GM18907 (cell line): ENCODE measurements around the gene CFAP97D2.
"Not testable (repeated sequence)": the region's sequence is repeated elsewhere in the genome, so short reads cannot be mapped to it uniquely, and the experiment has no call there.

Experiments
- ATAC-seq: cut with Tn5 transposase; IDR thresholded peaks from one replicate; pipeline ENCODE4 v1.9.1; 2021; ENCODE audit warnings: mild to moderate bottlenecking, moderate library complexity; ENCODE audit not compliant: unreplicated experiment

The CFAP97D2 gene

GRCh38 chr13:114143806-114144605 is 35.1 kb upstream of the CFAP97D2 start:
- peak; percentile 30 for ATAC-seq

- no peak for ATAC-seq
Measured at GRCh38 chr13:114144606-114145244, 34.3 kb upstream of the CFAP97D2 start.

DNA sequence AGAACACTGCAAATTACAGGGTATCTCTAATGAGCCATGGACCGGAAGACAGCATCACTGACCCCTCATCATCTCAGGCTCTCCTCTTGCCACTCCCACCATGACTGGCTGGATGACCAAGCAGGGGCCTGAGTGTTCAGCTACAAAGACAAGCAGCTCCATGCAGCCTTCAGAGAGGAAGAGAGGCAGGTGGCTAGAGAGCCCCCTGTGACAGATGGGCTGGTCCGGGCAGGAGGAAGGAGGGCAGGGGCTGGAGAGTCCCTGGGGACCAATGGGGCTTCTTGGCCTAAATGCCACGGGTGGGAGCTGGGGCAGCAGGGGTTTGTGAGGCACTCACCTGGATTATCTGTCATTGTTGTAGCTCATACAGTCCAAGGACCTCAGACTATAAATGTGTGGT is 33.8 kb upstream of the CFAP97D2 start:
- no peak for ATAC-seq

DNA sequence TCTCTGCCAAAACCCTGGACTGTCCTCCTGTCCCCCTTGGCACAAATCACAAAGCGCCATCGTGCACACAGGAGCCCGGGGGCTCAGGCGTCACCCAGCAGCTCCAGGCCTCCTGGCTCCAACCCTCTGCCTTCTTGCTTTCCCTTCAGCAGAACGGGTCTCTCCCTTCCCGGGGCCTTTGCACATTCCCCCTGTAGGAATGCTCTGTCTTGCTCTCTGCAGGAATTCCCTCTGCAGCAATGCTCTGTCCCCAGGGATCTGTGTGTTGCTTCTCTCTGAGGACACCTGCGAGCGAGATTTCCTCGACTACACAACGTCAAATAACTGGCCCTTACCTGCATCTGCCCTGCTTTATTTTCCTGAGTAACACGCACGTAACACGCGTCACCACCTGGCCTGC is 33.3 kb upstream of the CFAP97D2 start:
- ATAC-seq: no peak

GRCh38 chr13:114146173-114146572 is 32.9 kb upstream of the CFAP97D2 start:
- ATAC-seq: no peak

DNA sequence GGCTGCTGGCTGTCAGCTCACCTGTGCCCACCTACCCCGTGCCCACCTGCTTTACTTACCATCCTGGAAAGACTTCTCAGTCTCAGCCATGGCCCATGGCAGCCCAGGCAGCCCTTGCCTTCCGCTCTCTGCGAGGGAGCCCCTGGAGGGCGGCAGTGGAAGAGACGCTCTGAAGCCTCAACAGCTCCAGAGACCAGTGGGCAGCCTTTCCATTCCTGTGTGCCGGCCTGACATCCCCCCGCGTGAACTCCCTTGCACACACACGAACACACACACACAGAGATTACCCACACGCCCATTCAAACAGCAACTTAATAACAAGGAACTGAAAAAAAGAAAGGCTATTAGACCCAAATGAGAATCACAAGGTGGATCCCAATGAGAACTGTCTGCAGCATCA is 32.4 kb upstream of the CFAP97D2 start:
- ATAC-seq: no peak

- peak; percentile 52 for ATAC-seq
Measured at GRCh38 chr13:114147803-114148520, 31.1 kb upstream of the CFAP97D2 start.

DNA sequence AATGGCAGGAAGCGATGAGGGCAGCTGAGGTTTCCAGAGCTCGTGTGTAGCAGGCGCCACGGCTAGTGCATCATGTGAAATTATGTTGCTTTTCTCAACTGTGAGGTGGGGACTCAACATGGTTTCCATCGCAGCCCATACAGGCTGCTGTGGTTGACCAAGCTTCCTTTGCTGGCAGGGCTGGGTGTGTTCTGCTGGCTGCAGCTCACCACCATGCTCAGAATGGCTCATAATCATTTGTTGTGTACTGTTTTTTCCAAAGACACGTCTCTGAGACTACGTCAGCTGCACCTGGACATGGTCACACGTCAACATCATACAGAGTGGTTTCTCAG is 30.6 kb upstream of the CFAP97D2 start:
- ATAC-seq: peak; percentile 93

DNA sequence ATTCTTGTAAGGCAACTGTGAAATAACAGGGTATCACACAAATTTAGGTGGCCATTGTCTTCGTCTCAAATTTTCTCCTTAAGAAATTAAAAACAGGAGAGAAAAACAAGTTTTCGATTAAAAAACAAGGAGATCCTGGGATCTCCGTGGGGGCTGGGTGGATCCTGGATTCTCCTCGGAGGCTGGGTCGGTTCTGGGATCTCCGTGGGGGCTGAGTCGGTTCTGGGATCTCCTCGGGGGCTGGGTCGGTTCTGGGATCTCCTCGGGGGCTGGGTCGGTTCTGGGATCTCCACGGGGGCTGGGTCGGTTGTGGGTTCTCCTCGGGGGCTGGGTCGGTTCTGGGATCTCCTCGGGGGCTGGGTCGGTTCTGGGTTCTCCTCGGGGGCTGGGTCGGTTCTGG is 30.2 kb upstream of the CFAP97D2 start:
- not testable (repeated sequence) for ATAC-seq

DNA sequence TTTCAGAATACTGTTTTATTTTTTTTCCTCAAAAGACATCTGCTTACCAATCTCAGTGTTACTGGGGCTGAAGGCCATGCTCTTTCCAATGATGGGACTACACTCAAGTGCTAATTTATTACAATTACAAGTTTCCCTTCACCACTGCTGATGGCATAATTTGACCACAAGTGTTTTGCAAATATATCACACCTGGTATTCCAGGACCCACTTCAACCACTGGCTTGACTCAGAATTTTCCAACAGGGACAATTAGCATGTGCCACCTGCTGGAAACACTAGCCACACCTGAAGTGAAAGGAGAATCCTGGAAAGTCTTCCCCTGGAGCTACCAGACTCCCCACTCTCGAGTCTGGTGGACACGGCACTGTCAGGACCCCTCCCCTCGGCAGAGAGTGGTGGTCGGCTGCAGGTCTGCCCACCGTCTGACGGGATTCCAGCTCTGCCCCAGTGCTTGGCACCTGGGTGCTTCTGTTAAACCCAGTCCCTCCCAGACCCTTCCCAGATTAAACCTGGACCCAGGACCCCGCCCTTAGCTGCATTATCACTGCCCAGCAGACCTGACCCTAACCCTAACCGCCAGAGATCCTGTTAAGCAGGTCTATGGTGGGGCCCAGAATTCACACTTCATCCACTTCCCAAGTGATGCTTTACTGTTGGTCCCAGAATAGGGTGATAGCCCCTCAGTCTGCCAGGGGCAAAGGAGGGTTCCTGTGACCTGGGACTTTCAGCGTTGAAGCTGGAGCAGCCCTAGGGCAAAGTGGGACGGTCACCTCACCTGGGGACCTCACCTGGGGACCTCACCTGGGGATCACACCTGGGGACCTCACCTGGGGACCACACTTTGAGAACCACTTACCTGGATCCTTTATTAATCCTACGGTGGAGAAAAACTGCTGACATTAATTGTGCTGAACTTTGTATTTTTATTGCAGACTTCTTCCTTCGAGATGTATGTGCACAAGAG is 29.0 kb upstream of the CFAP97D2 start:
- ATAC-seq: no peak

- ATAC-seq: no peak
Measured at GRCh38 chr13:114151031-114151430, 28.0 kb upstream of the CFAP97D2 start.

DNA sequence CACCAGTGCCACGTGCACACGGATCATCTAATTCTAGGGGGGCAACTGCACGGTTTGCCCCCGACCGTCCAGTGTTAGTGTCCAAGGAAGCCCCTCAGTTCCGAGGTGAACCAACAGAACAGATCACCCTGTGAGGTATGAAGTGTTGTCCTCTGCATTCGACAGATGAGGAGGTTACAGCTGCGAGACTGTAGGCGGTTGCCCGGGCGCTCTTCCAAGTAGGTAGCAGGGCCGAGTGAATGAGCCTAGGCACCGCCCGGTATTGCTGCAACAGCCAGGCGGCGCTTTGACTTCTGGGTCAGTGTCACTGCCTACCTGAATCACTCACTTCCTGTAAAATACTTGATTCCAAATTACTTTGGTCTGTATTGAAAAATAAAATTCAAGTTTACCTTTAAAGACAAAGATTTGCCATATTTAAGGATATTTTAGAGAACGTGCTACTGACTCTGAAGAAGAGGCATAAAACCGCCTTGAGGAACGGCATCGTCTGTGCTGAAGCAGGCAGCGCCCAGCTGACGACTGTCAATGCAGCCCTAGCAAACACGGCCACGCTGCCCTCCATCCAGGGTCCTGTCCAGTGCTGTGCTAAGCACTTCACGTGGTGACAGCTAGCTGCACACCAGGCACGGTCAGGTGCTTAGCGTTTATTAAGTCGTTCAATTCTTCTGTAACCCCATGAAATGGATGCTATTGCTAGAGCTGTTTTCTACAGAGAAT is 27.3 kb upstream of the CFAP97D2 start:
- ATAC-seq: no peak

DNA sequence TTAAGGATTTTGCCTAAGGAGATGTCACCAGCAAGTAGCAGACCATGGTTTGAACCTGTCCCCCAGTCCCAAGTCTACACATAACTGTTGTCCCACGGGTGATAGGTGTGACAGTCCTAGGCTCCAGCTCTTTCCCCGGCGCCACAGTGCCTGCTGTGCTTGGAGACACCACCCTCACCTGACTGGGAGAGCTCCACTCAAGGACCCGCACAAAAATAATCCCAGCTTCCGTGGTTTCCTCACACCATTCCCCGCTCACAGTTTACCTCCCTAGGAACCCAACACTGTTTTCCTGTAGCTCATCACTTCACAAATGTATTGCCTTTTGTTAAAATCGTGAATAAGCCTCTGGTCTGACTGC is 26.8 kb upstream of the CFAP97D2 start:
- no peak for ATAC-seq

DNA sequence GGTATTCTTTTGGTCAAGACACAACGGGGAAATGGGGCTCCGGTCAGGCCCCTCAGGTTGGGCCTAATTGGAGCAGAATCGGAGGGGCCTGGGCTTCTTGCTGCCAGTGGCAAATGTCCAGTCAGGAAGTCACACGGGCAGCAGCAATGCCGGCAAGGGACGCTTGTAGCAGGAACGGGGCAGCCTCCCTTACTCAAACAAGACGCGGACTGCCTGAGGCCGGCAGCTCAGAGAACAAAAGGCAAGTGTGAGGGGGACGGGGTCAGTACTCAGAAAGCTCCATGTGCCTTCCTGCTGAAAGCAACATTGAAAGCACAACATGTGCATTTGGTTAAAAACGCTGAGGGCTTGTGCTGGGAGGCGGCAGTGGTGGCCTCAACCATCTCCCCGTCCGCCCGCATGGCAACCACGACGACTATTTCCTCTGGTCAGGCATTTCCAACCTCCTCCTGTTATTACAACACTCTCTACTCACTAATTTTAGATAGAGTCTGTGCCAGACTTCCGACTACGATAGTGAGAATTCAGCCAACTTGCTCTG is 26.2 kb upstream of the CFAP97D2 start:
- no peak for ATAC-seq

- ATAC-seq: no peak
Measured at GRCh38 chr13:114153485-114154080, 25.5 kb upstream of the CFAP97D2 start.

DNA sequence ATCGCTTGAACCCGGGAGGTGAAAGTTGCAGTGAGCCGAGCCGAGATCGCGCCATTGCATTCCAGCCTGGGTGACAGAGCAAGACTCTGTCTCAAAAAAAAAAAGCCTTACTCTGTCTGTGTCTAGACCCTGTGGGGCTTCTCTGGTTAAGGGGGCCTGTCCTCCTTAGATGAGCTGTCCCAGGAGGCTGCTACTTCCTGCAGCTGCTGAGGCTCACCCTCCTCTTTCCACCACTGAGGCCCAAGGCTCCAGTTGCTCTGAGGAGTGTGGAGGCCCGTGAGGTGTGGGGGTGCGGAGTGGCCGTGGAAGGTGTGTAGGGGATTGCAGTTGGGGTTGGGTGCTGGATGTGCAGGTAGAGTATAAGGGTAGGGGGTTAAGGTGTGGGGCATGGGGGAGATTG is 24.6 kb upstream of the CFAP97D2 start:
- ATAC-seq: no peak

- ATAC-seq: no peak
Measured at GRCh38 chr13:114155320-114155719, 23.7 kb upstream of the CFAP97D2 start.

GRCh38 chr13:114155926-114156883 is 22.9 kb upstream of the CFAP97D2 start:
- ATAC-seq: no peak
